T-cell (primary cell): ENCODE results near the gene SIPA1L2. TPM values are rescaled to one million over a fixed set of nuclear protein-coding genes. Genes with fewer than 3 reads are reported as not detected.
A peak's percentile ranks its signal among the peaks of the same experiment; 100 is the strongest.

Experiments used
- ATAC-seq, 4 experiments: fragments of 200-7000 bp in 3 of 4; fragments of 150-1000 bp in 1 of 4; cut with Tn5 transposase; replicated peaks in 1 of 4; 1 replicate in 3 of 4; 2 replicates in 1 of 4; pipeline ENCODE4 v1.10.0; 2021; ENCODE audit warnings: moderate library complexity in 3 of 4, mild to moderate bottlenecking in 2 of 4, moderate number of reproducible peaks in 1 of 4
- CTCF ChIA-PET, 2 donors: fragments of 300-600 bp; sonication (Branson Sonifier 250); formaldehyde crosslinking; loops; one replicate each; lab custom pipeline; 2022; ENCODE audit warnings: antibody characterized with exemption in 2 of 2; lab: Charles Lee
- POLR2A ChIA-PET, 2 donors: fragments of 300-600 bp; sonication (Branson Sonifier 250); formaldehyde crosslinking; loops; one replicate each; lab custom pipeline; 2022; ENCODE audit warnings: antibody characterized with exemption in 2 of 2; lab: Charles Lee
- DNase-seq, 35 experiments: peaks; one replicate each; pipeline versions ENCODE4 v3.0.0 to v3.0.0-alpha.2; 2013 to 2023
- H3K27ac ChIP-seq: one replicate; pipeline ENCODE4 v1.5.1; 2013; ENCODE audit warnings: low read length
- H3K27me3 ChIP-seq, 2 experiments: replicated peaks in 1 of 2; 1 replicate in 1 of 2; 2 replicates in 1 of 2; pipeline versions ENCODE4 v1.6.1 to v1.7.0; 2013; ENCODE audit warnings: low read length in 1 of 2, mixed read lengths in 1 of 2; ENCODE audit not compliant: control insufficient read depth in 2 of 2, insufficient read depth in 2 of 2; ENCODE audit errors: extremely low read depth in 1 of 2
- H3K36me3 ChIP-seq, 2 donors: 1 replicate in 1 of 2; 2 replicates in 1 of 2; pipeline versions ENCODE4 v1.6.1 to v1.7.0; 2013; ENCODE audit warnings: low read length in 1 of 2; ENCODE audit not compliant: control insufficient read depth in 2 of 2, insufficient read depth in 1 of 2; ENCODE audit errors: extremely low read depth in 1 of 2
- H3K4me1 ChIP-seq, 2 experiments: 1 replicate in 1 of 2; 2 replicates in 1 of 2; pipeline versions ENCODE4 v1.6.1 to v1.7.0; 2013; ENCODE audit warnings: low read length in 2 of 2, mixed read lengths in 1 of 2; ENCODE audit not compliant: insufficient read depth in 2 of 2, control insufficient read depth in 1 of 2; ENCODE audit errors: extremely low read depth in 1 of 2
- H3K4me3 ChIP-seq, 2 donors: 1 replicate in 1 of 2; 2 replicates in 1 of 2; pipeline versions ENCODE4 v1.5.1 to v1.7.0; 2013; ENCODE audit warnings: mild to moderate bottlenecking in 2 of 2, low read length in 1 of 2, moderate library complexity in 1 of 2; ENCODE audit not compliant: control insufficient read depth in 1 of 2; ENCODE audit errors: extremely low read depth in 1 of 2
- H3K9me3 ChIP-seq: 2 replicates; pipeline ENCODE4 v1.7.0; 2013
- H3K27ac Mint-ChIP-seq, 2 donors: one replicate each; pipeline ENCODE4 v1.8.0; 2020 to 2021; ENCODE audit warnings: mild to moderate bottlenecking in 2 of 2, mixed read lengths in 2 of 2
- H3K27me3 Mint-ChIP-seq, 2 donors: one replicate each; pipeline ENCODE4 v1.8.0; 2021 to 2022; ENCODE audit warnings: mixed read lengths in 2 of 2
- H3K36me3 Mint-ChIP-seq: one replicate; pipeline ENCODE4 v1.8.0; 2021; ENCODE audit warnings: mixed read lengths
- H3K4me1 Mint-ChIP-seq, 3 donors: one replicate each; pipeline ENCODE4 v1.8.0; 2020 to 2022; ENCODE audit warnings: mixed read lengths in 3 of 3, mild to moderate bottlenecking in 1 of 3
- H3K4me3 Mint-ChIP-seq, 3 donors: one replicate each; pipeline ENCODE4 v1.8.0; 2020 to 2022; ENCODE audit warnings: mild to moderate bottlenecking in 3 of 3, mixed read lengths in 3 of 3, moderate library complexity in 3 of 3
- H3K9me3 Mint-ChIP-seq, 3 donors: one replicate each; pipeline ENCODE4 v1.8.0; 2020 to 2022; ENCODE audit warnings: mixed read lengths in 3 of 3
- WGBS: methylation state at CpG from one replicate; pipeline ENCODE4 v1.1.5; 2013; ENCODE audit warnings: missing lambda C conversion rate; ENCODE audit not compliant: insufficient coverage; 5-methylcytosine and 5-hydroxymethylcytosine counted together
- total RNA-seq, 35 experiments: library from RNA in 6 of 35; stranded (reverse) in 6 of 35; fragments of 120-200 nt in 1 of 35; gene quantifications; one replicate each; pipeline versions ENCODE4 v1.2.1 to v1.2.4 and lab custom pipeline; 2013 to 2026

Gene SIPA1L2
- total RNA-seq, 5 donors from 2014 or later (not counting 1 experiment from before 2014, with no cell fraction given) = 0.70 to 3.3 (median 1.2) TPM

DNA sequence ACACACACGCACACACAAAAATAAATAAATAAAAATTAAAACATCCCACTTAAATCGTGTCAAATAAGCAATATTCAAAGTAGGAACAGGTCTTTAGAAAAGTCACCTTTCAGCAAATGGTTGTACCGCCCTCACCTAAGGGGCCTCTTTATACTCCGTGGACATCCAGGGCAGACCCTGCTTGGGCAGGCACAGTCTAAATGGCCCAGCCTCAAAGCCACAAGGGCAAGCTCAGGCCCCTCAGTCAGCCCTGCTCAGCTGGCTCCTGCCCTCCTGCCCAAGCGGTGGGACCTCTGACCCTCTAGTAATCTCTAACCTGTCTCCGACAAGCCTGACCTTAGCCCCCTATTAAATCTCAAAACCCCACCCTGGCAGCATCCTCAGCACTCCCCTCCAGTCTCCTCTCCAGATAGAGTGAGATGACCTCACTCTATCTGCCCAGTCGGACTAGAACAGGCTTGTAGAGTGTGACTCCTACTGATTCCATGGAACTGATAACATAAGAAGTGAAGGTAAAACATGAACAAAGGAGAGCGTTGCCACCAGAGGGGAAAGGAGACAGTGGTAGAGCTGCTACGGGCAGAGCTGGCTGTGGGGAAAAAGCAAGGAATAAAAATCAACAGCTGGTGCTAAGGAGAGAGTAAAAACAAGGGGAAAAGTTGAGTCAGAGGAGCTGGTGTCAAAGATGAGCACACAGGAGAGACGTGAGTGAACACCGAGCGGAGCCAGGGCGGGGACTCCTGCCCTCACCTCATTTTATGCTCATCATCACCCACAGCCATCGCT lies 36.0 kb downstream of the SIPA1L2 start:
- Mint-ChIP-seq H3K4me3 (no peak overlapping the region), H3K36me3 (no peaks in the 10 kb centered on the region), H3K4me1 (peaks cover 18 to 33% (median 22%) of the 10 kb centered on the region in 3 donors), H3K9me3 (no peaks in the 10 kb centered on the region), H3K27ac (no peak overlapping the region), H3K27me3 (no peaks in the 10 kb centered on the region)
- H3K27ac ChIP-seq = no peak overlapping the region
- WGBS = 72% methylated on average over 6 of the region's 14 CpGs
- ATAC-seq (peak in 1 of 4 experiments; percentile 26), DNase-seq (no peak)
- CTCF ChIA-PET = interaction anchor here (0.6 kb wide), 2 partner anchors 245 to 512 kb away, joined by 6 read pairs; no protein-coding TSS in a partner anchor
- no peaks in the 10 kb centered on the region for H3K27me3 ChIP-seq
- no peak overlapping the region for H3K4me3 ChIP-seq
- no peaks in the 10 kb centered on the region for H3K9me3 ChIP-seq
- no peaks in the 10 kb centered on the region for H3K36me3 ChIP-seq
- POLR2A ChIA-PET = no interaction called here
- H3K4me1 ChIP-seq = peaks cover 0 to 15% of the 10 kb centered on the region in 2 experiments

GRCh38 chr1:232591344-232591743 lies 38.6 kb downstream of the SIPA1L2 start:
- Mint-ChIP-seq H3K27ac (no peak overlapping the region), H3K9me3 (peaks cover 0 to 3% (median 0%) of the 10 kb centered on the region in 3 donors), H3K4me1 (peaks cover 9 to 20% (median 16%) of the 10 kb centered on the region in 3 donors), H3K36me3 (no peaks in the 10 kb centered on the region), H3K27me3 (no peaks in the 10 kb centered on the region), H3K4me3 (no peak overlapping the region)
- ChIA-PET POLR2A (no interaction called here), CTCF (no interaction called here)
- H3K36me3 ChIP-seq = no peaks in the 10 kb centered on the region
- no peak overlapping the region for H3K4me3 ChIP-seq
- no peaks in the 10 kb centered on the region for H3K9me3 ChIP-seq
- H3K27ac ChIP-seq = no peak overlapping the region
- H3K4me1 ChIP-seq = peaks cover 0 to 3% of the 10 kb centered on the region in 2 experiments
- DNase-seq (no peak), ATAC-seq (no peak)
- no peaks in the 10 kb centered on the region for H3K27me3 ChIP-seq
- WGBS = 100% methylated on average over 3 of the region's 3 CpGs

DNA sequence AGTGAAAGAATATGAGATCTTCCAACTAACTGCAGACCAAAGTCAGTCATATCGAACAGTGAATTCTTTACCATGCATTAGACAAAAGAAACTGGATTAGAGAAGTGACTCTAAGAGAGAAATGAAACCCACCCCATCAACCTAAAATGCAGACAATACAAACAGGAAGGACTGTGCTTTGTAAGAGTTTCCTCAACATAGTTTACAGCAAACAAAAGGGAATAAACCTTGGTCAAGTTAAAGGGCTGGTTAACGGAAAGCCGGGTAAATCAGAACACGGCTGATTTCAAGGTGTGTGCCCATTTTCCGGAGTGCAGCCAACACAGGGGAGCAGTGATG lies 39.2 kb downstream of the SIPA1L2 start:
- Histone ChIP-seq H3K4me3 (no peak overlapping the region), H3K9me3 (no peaks in the 10 kb centered on the region), H3K27me3 (no peaks in the 10 kb centered on the region), H3K27ac (no peak overlapping the region), H3K36me3 (no peaks in the 10 kb centered on the region), H3K4me1 (peaks cover 0 to 3% of the 10 kb centered on the region in 2 experiments)
- Mint-ChIP-seq H3K36me3 (no peaks in the 10 kb centered on the region), H3K27ac (no peak overlapping the region), H3K4me1 (peaks cover 9 to 18% (median 16%) of the 10 kb centered on the region in 3 donors), H3K27me3 (no peaks in the 10 kb centered on the region), H3K4me3 (no peak overlapping the region), H3K9me3 (peaks cover 0 to 3% (median 0%) of the 10 kb centered on the region in 3 donors)
- DNase-seq (no peak), ATAC-seq (no peak)
- WGBS = no CpG with 5 or more reads among the region's 5 CpGs
- POLR2A ChIA-PET = no interaction called here
- CTCF ChIA-PET = no interaction called here

DNA sequence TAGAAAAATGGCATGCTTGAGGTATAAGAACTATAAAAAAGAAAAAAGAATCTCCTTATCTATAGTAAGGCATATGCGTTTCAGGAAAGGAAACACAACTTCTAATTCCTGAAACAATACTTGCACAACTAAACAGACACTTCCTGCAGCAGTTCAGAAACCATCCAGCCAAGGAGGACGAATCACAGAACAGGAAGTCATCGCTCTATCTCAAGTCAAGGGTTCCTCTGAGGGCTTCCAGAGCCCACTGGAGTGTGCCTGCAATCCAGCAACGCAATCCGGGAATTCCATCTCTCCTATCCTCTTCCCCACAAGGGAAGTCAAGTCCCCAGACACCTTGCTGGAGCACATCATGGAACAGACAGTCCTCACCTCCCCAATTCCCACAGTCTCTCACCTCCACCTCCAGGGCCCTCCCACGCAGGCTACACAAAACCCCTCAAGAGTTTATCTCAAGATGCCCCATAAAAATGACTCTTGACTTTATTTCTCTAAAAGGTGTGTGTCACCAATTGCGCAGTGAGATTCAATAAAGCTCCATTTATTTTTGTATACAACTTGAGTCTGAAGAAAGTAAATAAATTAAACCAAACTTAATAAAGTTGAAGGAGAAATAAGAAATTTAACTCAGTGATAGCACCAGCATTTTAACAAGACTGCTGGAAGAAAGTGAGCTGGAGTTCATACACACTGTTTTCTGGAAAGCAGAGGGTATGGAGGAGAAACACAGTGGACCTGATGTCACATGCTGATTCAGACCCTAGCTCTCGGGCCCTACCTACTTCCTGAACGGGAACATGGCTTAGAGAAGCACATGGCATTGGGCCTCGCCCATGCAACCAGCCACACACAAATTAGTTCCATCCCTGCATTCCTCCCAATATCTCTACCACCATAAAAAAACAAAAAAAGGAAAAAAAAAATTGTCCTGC lies 39.9 kb downstream of the SIPA1L2 start:
- no peaks in the 10 kb centered on the region for H3K9me3 ChIP-seq
- H3K27ac Mint-ChIP-seq = no peak overlapping the region
- ChIA-PET POLR2A (no interaction called here), CTCF (no interaction called here)
- H3K36me3 ChIP-seq = no peaks in the 10 kb centered on the region
- no peak for ATAC-seq
- no peak overlapping the region for H3K27ac ChIP-seq
- no peak overlapping the region for H3K4me3 ChIP-seq
- H3K9me3 Mint-ChIP-seq = peaks cover 0 to 3% (median 0%) of the 10 kb centered on the region in 3 donors
- no peaks in the 10 kb centered on the region for H3K36me3 Mint-ChIP-seq
- no peak overlapping the region for H3K4me3 Mint-ChIP-seq
- H3K4me1 Mint-ChIP-seq = peaks cover 9 to 18% (median 16%) of the 10 kb centered on the region in 3 donors
- no peaks in the 10 kb centered on the region for H3K27me3 Mint-ChIP-seq
- H3K4me1 ChIP-seq = peaks cover 0 to 3% of the 10 kb centered on the region in 2 experiments
- DNase-seq = no peak
- 63% methylated on average over 4 of the region's 10 CpGs for WGBS
- no peaks in the 10 kb centered on the region for H3K27me3 ChIP-seq

GRCh38 chr1:232589111-232589811 lies 40.7 kb downstream of the SIPA1L2 start:
- 91% methylated on average over 5 of the region's 6 CpGs for WGBS
- H3K27ac ChIP-seq = no peak overlapping the region
- Mint-ChIP-seq H3K27me3 (no peaks in the 10 kb centered on the region), H3K9me3 (peaks cover 0 to 3% (median 0%) of the 10 kb centered on the region in 3 donors), H3K27ac (no peak overlapping the region), H3K36me3 (no peaks in the 10 kb centered on the region), H3K4me3 (no peak overlapping the region), H3K4me1 (peaks cover 9 to 18% (median 16%) of the 10 kb centered on the region in 3 donors)
- H3K4me3 ChIP-seq = no peak overlapping the region
- ATAC-seq = no peak
- CTCF ChIA-PET = interaction anchor here in 1 of 2 donors (0.6 kb wide), 1 partner anchor 1764 kb away, joined by 3 read pairs; no protein-coding TSS in a partner anchor
- peaks cover 0 to 3% of the 10 kb centered on the region in 2 experiments for H3K4me1 ChIP-seq
- no peak for DNase-seq
- no peaks in the 10 kb centered on the region for H3K27me3 ChIP-seq
- H3K36me3 ChIP-seq = no peaks in the 10 kb centered on the region
- POLR2A ChIA-PET = no interaction called here
- no peaks in the 10 kb centered on the region for H3K9me3 ChIP-seq
